GM23338 (cell line): ENCODE results near the gene MCM3AP. TPM values are rescaled to one million over a fixed set of nuclear protein-coding genes. Genes with fewer than 3 reads are reported as not detected.

ENCODE experiments used
- CTCF ChIP-seq, 2 experiments: fragments of 200-600 bp in 1 of 2; sonication (generic) in 1 of 2; conservative IDR thresholded peaks; 2 replicates each; pipeline versions ENCODE4 v1.5.1 to v1.6.1; 2016 to 2017; ENCODE audit warnings: antibody characterized with exemption in 2 of 2, low read depth in 2 of 2, mild to moderate bottlenecking in 2 of 2, moderate library complexity in 1 of 2
- ETS1 ChIP-seq: IDR thresholded peaks from 2 replicates; pipeline ENCODE4 v1.6.1; 2016; ENCODE audit warnings: antibody characterized with exemption
- POLR2AphosphoS5 ChIP-seq: IDR thresholded peaks from 2 replicates; pipeline ENCODE4 v1.6.1; 2016; ENCODE audit warnings: antibody characterized with exemption, low read depth
- ZNF114 ChIP-seq: fragments of 250-450 bp; sonication (Bioruptor Pico); IDR thresholded peaks from 2 replicates; pipeline ENCODE4 v1.5.0; 2020; ENCODE audit warnings: mild to moderate bottlenecking, moderate library complexity
- ZNF462 ChIP-seq: fragments of 250-450 bp; sonication (Bioruptor Pico); IDR thresholded peaks from 2 replicates; pipeline ENCODE4 v1.5.0; 2020; ENCODE audit warnings: mild to moderate bottlenecking, moderate library complexity
- polyA plus RNA-seq: library from polyadenylated mRNA; unstranded; fragments of >200 nt; fragmentation: Nextera tagmentation; extraction: Ambion mirVana; gene quantifications from 2 replicates; pipeline ENCODE4 v1.2.1, GENCODE V29; 2016
- total RNA-seq: library from RNA; depleted of rRNA; stranded (reverse); fragments of >200 nt; shearing (Covaris generic); gene quantifications from 2 replicates; pipeline ENCODE4 v1.2.3, GENCODE V29; 2014

Gene MCM3AP
- total and polyA plus RNA-seq, 2 experiments from 2014 or later, result 39.2 to 123 TPM

- TF ChIP-seq ZNF462 (CRISPR knock-in tag) (no peak), POLR2AphosphoS5 (no peak), CTCF (conservative IDR thresholded peaks at IDR 0.05; ENCODE audit: low read depth in 2 of 2) (no peak), ETS1 (no peak), ZNF114 (CRISPR knock-in tag) (no peak)
Observed at GRCh38 chr21:46218906-46219590, 66.4 kb downstream of the MCM3AP start (continued).
